Stimulated activated naive CD8-positive, alpha-beta T cell treated with anti-CD3 and anti-CD28 coated beads, Interleukin-15, Interleukin-2, amounts not matched to agents 100 ng/mL and 50 ng/mL, for 24 hours (primary cell): ENCODE results near the gene SLC66A2.
A peak's percentile ranks its signal among the peaks of the same experiment; 100 is the strongest.
"Not testable (repeated sequence)": the region's sequence is repeated elsewhere in the genome, so short reads cannot be mapped to it uniquely, and the experiment has no call there.

Experiments used
- H3K27ac Mint-ChIP-seq: one replicate; pipeline ENCODE4 v1.8.0; 2021; ENCODE audit warnings: mild to moderate bottlenecking, mixed read lengths
- H3K27me3 Mint-ChIP-seq: one replicate; pipeline ENCODE4 v1.8.0; 2021; ENCODE audit warnings: mixed read lengths
- H3K36me3 Mint-ChIP-seq: one replicate; pipeline ENCODE4 v1.8.0; 2021; ENCODE audit warnings: low read depth, mixed read lengths
- H3K4me1 Mint-ChIP-seq: one replicate; pipeline ENCODE4 v1.8.0; 2021; ENCODE audit warnings: low read depth, mixed read lengths
- H3K4me3 Mint-ChIP-seq: one replicate; pipeline ENCODE4 v1.8.0; 2021; ENCODE audit warnings: mild to moderate bottlenecking, mixed read lengths
- H3K9me3 Mint-ChIP-seq: one replicate; pipeline ENCODE4 v1.8.0; 2021; ENCODE audit warnings: mixed read lengths

The SLC66A2 gene

GRCh38 chr18:79951545-79952455 lies at the start of gene SLC66A2:
Gene SLC66A2 (minus strand): TSS chr18:79951653. CDS start chr18:79950926, 727 bp downstream.
- peaks cover 40% of the 10 kb centered on the region for H3K4me1 Mint-ChIP-seq
- peak within 1 kb of the TSS; percentile 59 for H3K27ac Mint-ChIP-seq
- no peaks in the 10 kb centered on the region for H3K9me3 Mint-ChIP-seq
- no peaks in the 10 kb centered on the region for H3K27me3 Mint-ChIP-seq
- H3K4me3 Mint-ChIP-seq = peak within 1 kb of the TSS; percentile 84
- H3K36me3 Mint-ChIP-seq = peaks cover 8% of the 10 kb centered on the region

DNA sequence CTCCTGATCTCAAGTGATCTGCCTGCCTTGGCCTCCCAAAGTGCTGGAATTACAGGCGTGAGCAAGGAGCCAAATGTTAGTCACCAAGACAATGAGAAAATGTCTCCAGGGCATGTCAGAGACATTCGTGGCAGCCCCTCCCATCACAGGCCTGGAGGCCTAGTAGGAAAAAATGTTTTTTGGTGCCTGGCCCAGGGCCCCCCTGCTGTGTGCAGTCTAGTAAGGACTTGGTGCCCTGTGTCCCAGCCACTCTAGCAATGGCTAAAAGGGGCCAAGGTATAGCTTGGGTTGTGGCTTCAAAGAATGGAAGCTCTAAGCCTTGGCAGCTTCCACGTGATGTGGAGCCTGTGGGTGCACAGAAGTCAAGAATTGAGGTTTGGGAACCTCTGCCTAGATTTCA lies 49.4 kb upstream of the SLC66A2 start:
- Mint-ChIP-seq H3K9me3 (peaks cover 10% of the 10 kb centered on the region), H3K36me3 (peaks cover 8% of the 10 kb centered on the region), H3K27ac (no peak overlapping the region), H3K4me1 (no peaks in the 10 kb centered on the region), H3K27me3 (no peaks in the 10 kb centered on the region), H3K4me3 (no peak overlapping the region)

GRCh38 chr18:79999701-80000100 lies 48.2 kb upstream of the SLC66A2 start:
- not testable (repeated sequence) for H3K36me3 Mint-ChIP-seq

DNA sequence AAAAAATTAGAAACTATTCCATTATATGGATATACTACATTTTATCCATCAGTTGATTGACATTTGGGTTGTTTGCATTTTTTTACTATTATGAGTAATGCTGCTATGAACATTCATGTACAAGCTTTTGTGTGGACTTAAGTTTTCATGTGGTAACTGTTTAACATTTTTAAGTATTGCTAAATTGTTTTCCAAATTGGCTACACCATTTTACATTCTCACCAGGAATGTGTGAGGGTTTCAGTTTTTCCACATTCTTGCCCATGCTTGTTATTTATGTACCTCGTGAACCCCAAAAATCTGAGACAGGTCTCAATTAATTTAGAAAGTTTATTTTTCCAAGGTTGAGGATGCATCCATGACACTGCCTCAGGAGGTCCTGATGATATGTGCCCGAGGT lies 40.0 kb upstream of the SLC66A2 start:
- H3K27ac Mint-ChIP-seq = no peak overlapping the region
- H3K4me1 Mint-ChIP-seq = peaks cover 11% of the 10 kb centered on the region
- no peaks in the 10 kb centered on the region for H3K27me3 Mint-ChIP-seq
- no peaks in the 10 kb centered on the region for H3K9me3 Mint-ChIP-seq
- H3K36me3 Mint-ChIP-seq = peaks cover 14% of the 10 kb centered on the region
- H3K4me3 Mint-ChIP-seq = no peak overlapping the region

More at GRCh38 chr18:79999701-80000100, 48.2 kb upstream of the SLC66A2 start:
- not testable (repeated sequence) for H3K4me1 Mint-ChIP-seq, H3K9me3 Mint-ChIP-seq, H3K4me3 Mint-ChIP-seq, H3K27me3 Mint-ChIP-seq, H3K27ac Mint-ChIP-seq

DNA sequence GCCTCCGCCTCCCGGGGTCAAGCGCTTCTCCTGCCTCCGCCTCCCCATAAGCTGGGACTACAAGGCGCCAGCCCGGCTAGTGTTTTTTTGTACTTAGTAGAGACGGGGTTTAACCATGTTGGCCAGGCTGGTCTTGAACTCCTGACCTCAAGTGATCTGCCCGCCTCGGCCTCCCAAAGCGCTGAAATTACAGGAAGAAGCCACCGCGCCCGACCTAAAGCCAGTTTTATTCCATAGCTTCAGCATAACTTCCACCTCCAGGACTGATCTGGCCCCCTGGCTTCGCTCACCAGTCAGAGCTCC lies 37.7 kb upstream of the SLC66A2 start:
- H3K27ac Mint-ChIP-seq = peak overlapping the region; percentile 96
- no peaks in the 10 kb centered on the region for H3K9me3 Mint-ChIP-seq
- no peaks in the 10 kb centered on the region for H3K27me3 Mint-ChIP-seq
- peak overlapping the region; percentile 96 for H3K4me3 Mint-ChIP-seq
- peaks cover 33% of the 10 kb centered on the region for H3K4me1 Mint-ChIP-seq
- peaks cover 30% of the 10 kb centered on the region for H3K36me3 Mint-ChIP-seq

- Mint-ChIP-seq H3K9me3 (no peaks in the 10 kb centered on the region), H3K36me3 (peaks cover 35% of the 10 kb centered on the region), H3K4me1 (peaks cover 38% of the 10 kb centered on the region), H3K4me3 (peak within 1 kb of the TSS; percentile 96), H3K27ac (peak within 1 kb of the TSS; percentile 96), H3K27me3 (no peaks in the 10 kb centered on the region)
Observed at GRCh38 chr18:79988451-79989194, 37.2 kb upstream of the SLC66A2 start, which contains the start of gene TXNL4A. Gene TXNL4A (minus strand): TSS chr18:79988563. CDS start chr18:79988392, 171 bp downstream.

DNA sequence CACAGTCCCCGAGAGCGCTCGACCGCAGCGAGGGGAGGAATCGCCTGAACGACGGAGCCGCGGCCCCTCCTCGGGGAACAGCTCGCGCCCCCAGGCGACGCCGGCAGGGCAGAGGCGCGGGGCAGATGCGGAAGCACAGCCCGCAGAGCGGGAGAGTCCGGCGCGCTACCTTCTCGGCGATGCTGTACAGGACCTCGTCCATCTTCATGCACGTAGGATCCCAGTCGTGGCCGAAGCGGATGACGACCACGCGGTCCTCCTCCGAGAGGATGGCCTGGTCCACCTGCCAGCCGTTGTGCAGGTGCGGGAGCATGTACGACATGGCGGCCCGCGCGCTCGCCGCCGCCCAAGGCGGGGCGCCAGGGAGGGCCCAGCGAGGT lies 36.6 kb upstream of the SLC66A2 start:
- peaks cover 43% of the 10 kb centered on the region for H3K4me1 Mint-ChIP-seq
- no peaks in the 10 kb centered on the region for H3K27me3 Mint-ChIP-seq
- H3K27ac Mint-ChIP-seq = peak overlapping the region; percentile 74
- peak overlapping the region; percentile 96 for H3K4me3 Mint-ChIP-seq
- peaks cover 36% of the 10 kb centered on the region for H3K36me3 Mint-ChIP-seq
- H3K9me3 Mint-ChIP-seq = no peaks in the 10 kb centered on the region

DNA sequence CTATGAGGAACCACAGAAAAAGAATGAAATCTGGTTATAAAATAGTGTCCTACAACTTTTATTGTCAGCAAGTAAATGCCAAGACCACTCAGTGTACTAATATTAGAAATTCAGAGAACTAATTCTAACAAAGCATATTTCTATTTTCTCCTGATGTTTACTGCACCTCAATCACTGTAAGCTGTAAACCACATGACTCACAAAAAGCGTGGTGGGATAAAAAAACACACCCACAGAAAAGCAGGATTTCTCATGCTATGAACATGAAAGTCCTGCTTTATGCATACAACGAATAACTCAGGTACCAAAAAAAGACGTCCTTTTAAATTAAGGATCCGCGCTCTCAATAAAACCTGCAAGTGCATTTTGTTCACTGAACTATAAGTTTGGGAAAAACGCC lies 36.1 kb upstream of the SLC66A2 start:
- peak overlapping the region; percentile 96 for H3K4me3 Mint-ChIP-seq
- no peaks in the 10 kb centered on the region for H3K9me3 Mint-ChIP-seq
- peaks cover 48% of the 10 kb centered on the region for H3K4me1 Mint-ChIP-seq
- H3K36me3 Mint-ChIP-seq = peaks cover 37% of the 10 kb centered on the region
- peak overlapping the region; percentile 74 for H3K27ac Mint-ChIP-seq
- H3K27me3 Mint-ChIP-seq = no peaks in the 10 kb centered on the region

DNA sequence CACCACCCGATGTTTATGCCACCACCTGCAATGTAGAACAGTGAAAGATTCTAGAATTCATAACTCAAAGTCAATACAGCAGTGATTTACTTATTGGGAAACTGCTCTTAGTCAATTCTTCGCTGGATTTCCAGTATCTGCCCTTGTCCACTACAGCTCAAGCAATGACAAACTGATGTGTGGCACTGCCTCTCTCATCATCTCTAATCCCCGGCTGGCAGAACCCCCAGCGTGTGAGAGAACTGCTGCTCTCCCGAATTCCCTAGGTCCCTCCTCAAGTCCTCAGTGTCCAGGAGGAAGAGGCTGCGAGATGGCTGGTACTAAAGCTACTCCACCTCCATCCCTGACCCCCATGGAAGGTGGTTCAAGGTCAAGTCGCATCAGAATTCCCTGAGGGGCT lies 35.3 kb upstream of the SLC66A2 start:
- H3K9me3 Mint-ChIP-seq = no peaks in the 10 kb centered on the region
- H3K27ac Mint-ChIP-seq = peak overlapping the region; percentile 67
- H3K4me3 Mint-ChIP-seq = peak overlapping the region; percentile 96
- H3K27me3 Mint-ChIP-seq = no peaks in the 10 kb centered on the region
- peaks cover 57% of the 10 kb centered on the region for H3K4me1 Mint-ChIP-seq
- peaks cover 46% of the 10 kb centered on the region for H3K36me3 Mint-ChIP-seq

- no peaks in the 10 kb centered on the region for H3K9me3 Mint-ChIP-seq
- H3K27me3 Mint-ChIP-seq = no peaks in the 10 kb centered on the region
- H3K27ac Mint-ChIP-seq = no peak overlapping the region
- peaks cover 48% of the 10 kb centered on the region for H3K36me3 Mint-ChIP-seq
- peaks cover 66% of the 10 kb centered on the region for H3K4me1 Mint-ChIP-seq
- H3K4me3 Mint-ChIP-seq = peak overlapping the region; percentile 15
Observed at GRCh38 chr18:79985172-79985571, 33.7 kb upstream of the SLC66A2 start.

DNA sequence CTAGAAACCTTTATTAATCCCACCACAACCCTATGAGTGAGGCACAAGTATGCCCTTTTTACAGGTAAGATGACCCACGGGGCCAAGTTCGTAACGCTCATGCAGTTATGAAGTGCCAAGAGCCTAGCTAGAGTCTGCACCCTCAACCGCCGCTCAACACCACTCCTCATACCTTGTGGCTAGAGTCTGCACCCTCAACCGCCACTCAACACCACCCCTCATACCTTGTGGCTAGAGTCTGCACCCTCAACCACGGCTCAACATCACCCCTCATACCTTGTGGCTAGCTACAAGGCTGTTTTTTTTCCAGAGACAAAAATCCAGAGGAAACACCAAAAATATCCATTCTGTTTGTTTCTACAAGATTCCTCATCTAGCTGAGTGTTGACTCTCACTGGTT lies 32.3 kb upstream of the SLC66A2 start:
- Mint-ChIP-seq H3K36me3 (peaks cover 55% of the 10 kb centered on the region), H3K4me3 (peak overlapping the region; percentile 61), H3K27ac (peak overlapping the region; percentile 68), H3K27me3 (no peaks in the 10 kb centered on the region), H3K4me1 (peaks cover 76% of the 10 kb centered on the region), H3K9me3 (no peaks in the 10 kb centered on the region)

GRCh38 chr18:79983253-79983652 lies 31.8 kb upstream of the SLC66A2 start:
- H3K27me3 Mint-ChIP-seq = no peaks in the 10 kb centered on the region
- H3K4me1 Mint-ChIP-seq = peaks cover 76% of the 10 kb centered on the region
- peak overlapping the region; percentile 48 for H3K4me3 Mint-ChIP-seq
- no peak overlapping the region for H3K27ac Mint-ChIP-seq
- H3K36me3 Mint-ChIP-seq = peaks cover 55% of the 10 kb centered on the region
- H3K9me3 Mint-ChIP-seq = no peaks in the 10 kb centered on the region

- H3K9me3 Mint-ChIP-seq = no peaks in the 10 kb centered on the region
- H3K27ac Mint-ChIP-seq = peak overlapping the region; percentile 79
- H3K4me1 Mint-ChIP-seq = peaks cover 80% of the 10 kb centered on the region
- H3K27me3 Mint-ChIP-seq = no peaks in the 10 kb centered on the region
- peak overlapping the region; percentile 38 for H3K4me3 Mint-ChIP-seq
- peaks cover 58% of the 10 kb centered on the region for H3K36me3 Mint-ChIP-seq
Observed at GRCh38 chr18:79982736-79983135, 31.3 kb upstream of the SLC66A2 start.

DNA sequence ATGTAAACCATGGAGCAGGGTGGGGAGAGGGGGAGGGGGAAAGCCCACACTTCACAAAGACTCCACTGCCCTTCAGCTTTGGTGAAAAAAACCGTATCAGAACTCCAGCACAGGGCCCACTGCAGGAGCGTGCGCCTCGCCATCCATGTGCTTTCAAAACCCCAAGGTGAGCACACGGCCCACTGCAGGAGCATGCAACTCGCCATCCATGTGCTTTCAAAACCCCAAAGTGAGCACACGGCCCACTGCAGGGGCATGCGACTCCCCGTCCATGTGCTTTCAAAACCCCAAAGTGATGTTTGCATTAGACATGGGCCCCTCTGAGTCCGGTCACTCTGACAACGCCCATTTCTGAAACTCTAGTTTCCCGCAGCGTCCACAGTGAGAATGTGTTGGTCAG lies 29.1 kb upstream of the SLC66A2 start:
- peaks cover 66% of the 10 kb centered on the region for H3K4me1 Mint-ChIP-seq
- no peaks in the 10 kb centered on the region for H3K9me3 Mint-ChIP-seq
- H3K27me3 Mint-ChIP-seq = no peaks in the 10 kb centered on the region
- H3K27ac Mint-ChIP-seq = no peak overlapping the region
- peaks cover 58% of the 10 kb centered on the region for H3K36me3 Mint-ChIP-seq
- no peak overlapping the region for H3K4me3 Mint-ChIP-seq

- Mint-ChIP-seq H3K9me3 (no peaks in the 10 kb centered on the region), H3K4me3 (no peak overlapping the region), H3K27me3 (no peaks in the 10 kb centered on the region), H3K36me3 (peaks cover 58% of the 10 kb centered on the region), H3K4me1 (peaks cover 59% of the 10 kb centered on the region), H3K27ac (peak overlapping the region; percentile 24)
Observed at GRCh38 chr18:79979843-79980242, 28.4 kb upstream of the SLC66A2 start.
